ENCODE results near the gene TCF7. TPM values are rescaled to one million over a fixed set of nuclear protein-coding genes. Genes with fewer than 3 reads are reported as not detected.
A peak's percentile ranks its signal among the peaks of the same experiment; 100 is the strongest.

TCF7 gene
- total RNA-seq = 0.82 TPM

- peak; percentile 83 for DNase-seq
Observed at GRCh38 chr5:134113902-134114875, at the start of gene TCF7. TCF7 (plus strand) TSS chr5:134114681; CDS start chr5:134114907, 226 bp downstream.

GRCh38 chr5:134069553-134069952, 44.9 kb upstream of the TCF7 start:
- no peak for DNase-seq

GRCh38 chr5:134070725-134071613, 43.5 kb upstream of the TCF7 start:
- DNase-seq = no peak

GRCh38 chr5:134071614-134072207, 42.8 kb upstream of the TCF7 start:
- DNase-seq = no peak

- DNase-seq = no peak
Observed at GRCh38 chr5:134072471-134073210, 41.8 kb upstream of the TCF7 start.

DNA sequence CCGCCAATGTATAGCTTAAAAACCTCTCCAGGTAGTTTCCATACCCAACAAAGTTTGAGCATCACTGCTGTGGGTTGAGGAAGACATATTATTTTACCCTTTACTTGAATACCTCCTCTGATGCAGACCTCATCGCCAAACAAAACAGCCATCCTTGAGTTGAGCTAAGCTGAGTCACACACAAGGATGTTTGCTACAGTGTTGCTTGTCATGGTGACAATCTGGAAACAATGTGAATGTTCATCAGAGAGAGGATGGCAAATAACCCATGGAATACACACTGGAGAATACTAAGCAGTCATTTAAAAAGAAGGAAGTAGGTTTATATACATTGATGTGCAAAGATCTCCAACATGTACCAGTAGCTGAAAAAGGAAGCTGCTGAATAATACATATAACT, 41.1 kb upstream of the TCF7 start:
- DNase-seq = no peak

GRCh38 chr5:134075102-134075501, 39.4 kb upstream of the TCF7 start:
- no peak for DNase-seq

DNA sequence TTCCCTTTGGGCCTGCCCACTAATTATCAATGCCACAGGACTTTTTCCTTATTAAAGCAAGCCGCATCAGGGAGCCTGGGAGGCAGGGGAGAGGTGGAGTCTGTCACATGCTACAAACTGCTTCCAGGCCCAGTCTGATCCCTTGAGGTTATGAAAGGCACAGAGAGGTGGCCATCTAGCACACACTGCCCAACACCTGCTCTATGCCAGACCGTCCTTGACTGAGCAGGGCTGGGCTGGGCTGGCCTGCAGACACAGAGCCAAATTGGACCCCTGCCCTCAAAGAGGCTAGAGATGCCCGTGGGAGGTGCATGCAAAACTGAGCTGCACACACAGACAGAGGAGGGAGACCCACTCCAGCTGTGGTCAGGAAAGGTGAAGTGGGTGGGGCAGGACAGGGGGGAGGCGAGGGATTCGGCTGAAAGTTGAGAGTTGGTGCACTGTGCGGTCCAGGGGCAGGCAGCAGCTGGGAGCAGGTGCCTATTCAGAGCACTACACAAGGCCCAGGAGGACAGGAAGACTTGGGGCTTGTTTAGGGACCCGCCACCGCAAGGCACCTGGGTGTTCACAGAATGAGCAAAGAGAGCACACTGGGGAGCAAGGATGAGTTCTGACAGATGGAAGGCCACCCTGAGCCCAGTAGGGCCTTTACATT, 36.4 kb upstream of the TCF7 start:
- no peak for DNase-seq

- no peak for DNase-seq
Observed at GRCh38 chr5:134079748-134080581, 34.5 kb upstream of the TCF7 start.

DNA sequence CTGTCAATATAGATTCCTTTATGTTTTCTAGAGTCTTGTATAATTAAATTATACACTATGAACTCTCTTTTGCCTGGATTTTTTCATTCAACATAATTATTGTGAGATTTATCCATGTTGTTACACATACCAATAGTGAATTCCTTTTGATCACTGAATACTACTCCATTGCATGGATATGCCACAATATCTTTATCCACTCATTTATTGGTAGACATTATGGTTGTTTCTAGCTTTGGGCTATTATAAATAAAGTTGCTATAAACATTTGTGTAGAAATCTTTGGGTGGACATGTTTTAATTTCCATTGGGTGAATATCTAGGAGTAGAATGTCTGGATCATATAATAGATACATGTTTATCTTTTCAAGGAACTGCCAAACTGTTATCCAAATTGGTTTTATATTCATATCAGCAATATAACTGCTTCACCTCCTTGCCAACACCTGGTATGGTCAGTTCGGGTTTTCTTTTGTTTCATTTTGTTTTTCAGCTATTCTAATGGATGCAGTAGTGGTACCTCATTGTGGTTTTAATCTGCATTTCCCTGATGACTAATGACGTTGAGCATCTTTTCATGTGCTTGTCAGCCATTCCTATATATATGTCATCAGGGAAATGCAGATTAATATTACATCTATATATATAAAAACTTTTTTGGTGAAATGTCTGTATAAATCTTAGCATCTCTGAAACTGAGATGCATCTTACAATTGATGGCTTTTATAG, 32.1 kb upstream of the TCF7 start:
- no peak for DNase-seq

- no peak for DNase-seq
Observed at GRCh38 chr5:134083517-134083916, 31.0 kb upstream of the TCF7 start.

- no peak for DNase-seq
Observed at GRCh38 chr5:134084022-134084565, 30.4 kb upstream of the TCF7 start.

- DNase-seq = no peak
Observed at GRCh38 chr5:134084570-134084969, 29.9 kb upstream of the TCF7 start.

- no peak for DNase-seq
Observed at GRCh38 chr5:134085411-134085810, 29.1 kb upstream of the TCF7 start.

DNA sequence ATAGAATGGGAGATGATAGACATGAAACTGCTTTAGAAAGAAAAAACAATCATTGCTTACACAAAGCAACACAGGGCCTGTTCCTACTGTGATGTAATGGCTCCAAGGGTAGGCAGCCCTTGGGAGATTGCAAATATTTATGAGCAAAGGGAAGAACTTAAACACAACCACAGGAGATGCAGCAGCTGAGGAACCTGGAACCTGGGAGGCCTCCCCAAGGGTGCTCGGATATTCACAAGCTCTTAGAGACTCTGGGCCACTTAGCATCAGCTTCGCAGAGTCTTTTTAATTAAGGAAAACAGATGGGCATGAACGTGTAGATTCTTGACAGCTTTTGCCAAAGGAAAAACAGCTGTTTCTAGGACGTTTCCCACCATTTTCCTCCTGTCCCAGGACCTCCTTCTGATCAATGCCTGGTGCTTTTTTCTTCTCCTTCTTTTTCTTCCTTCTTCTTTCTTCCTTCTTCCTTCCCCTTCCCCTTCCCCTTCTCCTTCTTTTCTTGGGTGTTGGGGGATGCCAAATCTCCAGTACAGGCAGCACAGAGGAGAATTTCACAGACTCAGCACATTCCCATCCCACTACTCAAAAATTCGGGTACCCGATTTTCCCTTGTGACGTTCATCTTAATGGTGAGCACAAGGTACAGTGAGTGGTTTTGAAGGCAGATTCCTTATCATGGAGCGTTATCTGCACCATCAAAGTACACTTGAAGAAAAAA, 28.1 kb upstream of the TCF7 start:
- DNase-seq = no peak

GRCh38 chr5:134086943-134087305, 27.6 kb upstream of the TCF7 start:
- no peak for DNase-seq

- DNase-seq = no peak
Observed at GRCh38 chr5:134088291-134088690, 26.2 kb upstream of the TCF7 start.

DNA sequence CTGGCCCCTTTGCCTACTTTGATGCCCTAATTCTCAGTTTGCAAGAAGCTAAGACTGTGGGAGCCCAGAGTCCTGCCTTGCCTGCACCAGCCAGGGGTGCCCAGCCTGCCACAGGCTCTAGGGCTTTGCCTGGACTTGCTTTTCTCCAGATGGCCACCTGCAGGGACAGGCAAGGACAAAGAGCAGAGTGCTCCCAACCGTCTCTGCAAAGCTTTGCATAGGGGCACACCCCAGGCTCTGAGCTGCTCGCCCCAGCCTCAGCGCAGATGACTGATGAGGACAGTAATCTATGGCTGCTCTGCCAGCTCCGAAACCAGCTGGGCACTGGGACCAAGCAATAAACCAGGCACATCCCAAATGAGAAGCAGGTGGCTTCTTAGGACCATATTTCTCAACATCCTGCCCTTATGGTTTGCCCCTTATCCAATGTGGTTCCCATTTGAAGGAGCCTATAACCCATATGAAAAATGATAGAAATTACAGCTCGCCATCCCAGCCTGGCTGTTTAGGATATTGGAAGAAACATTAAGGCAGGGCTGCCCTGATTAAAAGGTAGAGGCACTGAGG, 25.4 kb upstream of the TCF7 start:
- no peak for DNase-seq

Measured in tongue (tissue), 2 donors.